ENCODE data around the gene SLAIN1.

SLAIN1 gene

DNA sequence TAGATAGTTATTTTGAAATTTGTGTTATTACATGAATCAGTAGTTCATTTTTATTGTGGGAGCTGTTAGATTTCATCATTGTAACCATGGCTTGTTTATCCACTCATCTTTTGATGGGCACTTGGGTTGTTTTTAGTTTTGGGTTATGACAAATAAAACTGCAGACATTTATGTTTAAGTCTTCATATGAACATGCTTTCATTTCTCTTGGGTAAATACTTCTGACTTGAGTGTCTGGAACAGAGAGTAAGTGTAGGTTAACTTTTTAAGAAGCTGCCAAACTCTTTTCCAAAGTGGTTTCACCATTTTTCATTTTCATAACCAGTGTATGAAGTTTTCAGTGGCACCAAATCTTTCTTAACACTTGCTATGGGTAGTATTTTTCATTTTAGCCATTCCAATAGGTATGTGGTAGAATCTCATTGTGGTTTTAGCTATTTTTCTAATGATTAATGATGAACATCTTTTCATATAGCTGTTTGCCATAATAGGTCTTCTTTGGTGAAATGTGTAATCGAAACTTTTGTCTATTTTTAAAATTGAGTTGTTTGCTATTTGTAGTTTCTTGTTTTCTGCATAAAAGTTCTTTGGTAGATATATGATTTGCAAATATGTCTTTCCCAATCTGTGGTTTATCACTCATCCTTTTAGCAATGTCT, 17.9 kb downstream of the SLAIN1 start:
- DNase-seq, result no peak

DNA sequence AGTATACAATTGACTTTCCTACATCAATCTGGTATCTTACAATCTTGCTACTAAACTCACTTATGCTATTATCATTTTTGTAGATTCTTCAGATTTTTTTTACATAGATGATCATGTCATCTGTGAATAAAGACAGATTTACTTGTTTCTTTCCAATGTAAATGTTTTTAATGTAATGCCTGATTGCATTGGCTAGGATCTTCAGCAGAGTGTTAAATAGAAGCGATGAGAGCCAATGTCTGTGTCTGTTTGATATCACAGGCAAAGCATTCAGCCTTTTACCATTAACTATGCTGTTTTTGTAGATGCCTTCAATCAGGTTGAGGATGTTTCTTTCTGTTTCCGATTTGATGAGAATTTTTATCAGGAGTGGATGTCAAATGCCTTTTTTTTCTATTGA, 19.2 kb downstream of the SLAIN1 start:
- DNase-seq, result no peak

DNA sequence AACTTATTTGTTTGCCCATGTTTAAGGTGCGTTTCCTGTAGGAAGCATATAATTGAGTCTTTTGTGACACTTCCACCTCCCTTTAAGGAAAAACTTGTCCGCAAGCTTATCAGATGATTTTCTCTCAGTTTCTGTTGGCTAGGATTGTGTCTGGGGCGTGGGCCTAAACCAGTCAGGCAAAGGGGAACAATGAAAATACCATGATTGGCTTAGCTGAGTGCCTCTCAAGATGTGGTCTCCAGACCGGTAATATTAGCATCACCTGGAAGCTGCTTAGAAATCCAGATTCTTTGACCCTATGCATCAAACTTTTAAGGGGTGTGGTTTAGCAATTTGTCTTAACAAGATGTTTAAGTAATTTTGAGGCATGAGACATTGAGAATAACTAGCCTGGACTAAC, 20.0 kb downstream of the SLAIN1 start:
- no peak for DNase-seq

DNA sequence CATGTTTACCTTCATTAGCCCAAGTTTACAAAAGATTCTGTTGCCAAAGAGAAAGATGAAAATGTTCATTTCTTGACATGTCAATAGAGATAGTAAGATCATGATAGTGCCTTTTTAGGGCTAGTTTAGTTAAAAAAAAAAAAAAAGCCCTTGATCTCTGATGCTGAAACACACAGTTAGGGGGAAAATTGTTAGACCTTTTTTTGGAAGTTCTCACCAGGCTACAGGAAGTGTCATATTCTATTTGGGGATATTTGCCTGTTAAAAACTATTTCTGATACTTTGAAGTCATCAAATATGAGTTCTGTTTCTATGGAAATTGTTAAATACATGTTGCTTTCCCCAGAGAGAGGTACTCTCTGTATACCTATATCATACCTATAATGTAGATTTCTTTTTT, 21.6 kb downstream of the SLAIN1 start:
- no peak for DNase-seq

DNA sequence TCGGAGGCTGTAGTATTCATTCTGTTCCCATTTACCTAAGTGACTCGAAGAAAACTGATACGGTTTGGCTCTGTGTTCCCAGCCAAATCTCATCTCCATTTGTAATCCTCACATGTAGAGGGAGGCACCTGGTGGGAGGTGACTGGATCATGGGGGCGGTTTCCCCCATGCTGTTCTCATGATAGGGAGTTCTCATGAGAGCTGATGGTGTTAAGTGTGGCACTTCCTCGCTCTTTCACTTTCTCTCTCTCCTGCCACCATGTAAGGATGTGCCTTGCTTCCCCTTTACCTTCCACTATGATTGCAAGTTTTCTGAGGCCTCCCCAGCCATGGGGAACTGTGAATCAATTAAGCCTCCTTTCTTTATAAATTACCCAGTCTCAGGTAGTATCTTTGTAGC, 23.5 kb downstream of the SLAIN1 start:
- no peak for DNase-seq

DNA sequence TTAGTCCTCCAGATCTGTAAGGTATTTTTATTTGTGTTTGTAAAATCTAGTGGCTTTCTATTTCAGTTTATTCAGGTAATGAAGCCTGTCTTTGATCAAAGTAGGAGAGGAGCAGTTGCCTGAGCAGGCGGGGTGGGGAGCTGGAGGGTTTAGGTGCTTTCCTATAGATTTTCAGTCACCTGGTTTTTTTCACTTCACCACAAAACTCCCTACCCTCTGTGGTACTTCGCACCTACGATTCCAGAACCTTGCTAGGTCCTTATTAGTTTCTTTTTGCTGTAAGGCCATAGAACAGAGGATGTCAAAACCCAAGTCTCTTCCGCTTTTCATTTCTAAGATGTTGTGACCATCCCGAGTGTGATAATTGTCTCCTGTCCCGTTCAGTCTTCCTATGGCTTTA, 26.6 kb downstream of the SLAIN1 start:
- DNase-seq, result no peak

DNA sequence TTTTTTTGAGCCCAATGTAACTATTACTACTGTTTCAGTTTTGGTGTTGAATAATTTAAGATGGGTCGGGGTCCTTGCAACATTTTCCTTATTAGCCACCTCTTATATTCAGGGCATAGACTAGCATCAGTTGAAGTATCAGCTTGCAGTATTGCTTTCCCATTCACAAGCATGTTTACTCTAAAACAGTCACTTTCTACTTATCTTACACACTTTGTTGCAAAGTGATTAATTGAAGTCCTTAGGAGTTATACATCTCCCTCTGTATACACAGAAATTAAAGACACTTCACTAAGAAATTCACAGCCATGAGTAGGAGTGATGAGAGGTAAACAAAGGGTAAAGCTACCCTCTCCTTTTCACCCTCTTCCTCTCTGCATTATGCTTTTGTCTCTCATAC, 27.6 kb downstream of the SLAIN1 start:
- DNase-seq, result no peak

DNA sequence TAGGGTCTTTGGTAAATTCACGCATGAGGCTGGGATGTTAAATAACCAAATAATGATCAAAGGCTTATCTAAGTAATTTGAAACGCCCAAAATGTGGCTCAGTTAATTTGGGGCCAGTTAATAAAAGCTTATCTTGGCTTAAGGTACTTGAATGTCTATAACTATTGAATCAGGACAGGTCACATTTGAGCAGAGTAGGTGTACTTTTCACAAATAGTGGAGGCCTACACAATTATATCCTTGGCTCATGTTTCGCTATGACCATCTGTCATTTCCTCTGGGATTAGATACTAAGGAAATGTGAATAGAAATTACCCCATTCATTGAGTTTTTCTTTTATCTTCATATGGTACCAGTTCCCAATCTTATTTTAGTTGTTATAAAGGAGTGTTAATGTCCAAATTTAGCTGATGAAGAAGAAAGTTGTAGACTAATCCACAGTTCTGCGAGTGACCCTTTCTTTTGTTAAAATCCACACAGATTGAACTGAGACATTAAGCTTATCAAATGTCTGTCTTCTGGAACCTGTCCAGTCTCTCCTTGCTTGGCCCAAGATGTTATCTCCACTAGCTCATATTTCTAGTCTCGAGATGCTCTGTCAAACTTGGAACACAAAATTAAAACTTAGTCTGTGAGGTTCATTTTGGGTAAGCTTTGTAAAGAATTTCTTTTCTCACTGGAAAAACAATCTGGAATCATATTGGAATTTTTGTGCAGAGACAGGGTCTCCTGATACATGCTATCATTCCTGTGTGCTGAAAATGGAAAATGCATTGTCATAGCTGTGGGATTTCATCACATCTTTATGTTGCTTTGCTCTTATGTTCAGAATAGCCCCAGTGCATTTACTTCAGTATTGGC, 31.0 kb downstream of the SLAIN1 start:
- no peak for DNase-seq

DNA sequence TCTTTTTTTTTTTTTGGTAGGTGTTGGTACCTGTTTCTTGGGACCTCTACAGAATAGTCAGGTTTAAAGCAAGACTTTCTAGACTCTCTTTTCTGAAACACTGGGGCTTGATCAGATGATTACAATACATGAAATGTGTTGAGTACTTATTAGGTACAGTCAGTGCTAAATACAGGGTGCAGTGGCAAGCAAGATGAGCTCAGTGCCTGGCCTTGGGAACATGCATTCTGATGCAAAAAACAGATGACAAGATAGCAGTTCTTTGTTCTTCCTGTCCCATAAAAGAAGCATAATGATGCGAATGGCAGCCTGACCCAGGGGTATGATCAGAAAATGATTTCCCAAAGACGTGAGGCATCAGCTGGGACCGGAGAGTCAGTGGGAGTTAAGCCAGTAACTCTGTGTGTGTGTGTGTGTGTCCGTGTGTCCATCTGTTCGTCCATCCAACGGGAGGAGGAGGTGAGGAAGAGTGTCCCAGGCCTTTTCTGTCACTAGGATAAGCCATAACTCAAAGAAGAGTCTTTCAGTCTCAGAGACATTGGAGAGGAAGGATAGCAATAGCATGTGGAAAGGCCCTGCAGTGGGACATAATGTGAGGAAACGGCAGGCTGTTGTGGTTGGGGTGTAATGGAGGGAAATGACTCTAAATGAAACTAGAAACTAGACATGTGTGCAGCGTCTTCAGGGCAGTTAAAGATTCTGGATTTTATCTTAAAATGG, 32.2 kb downstream of the SLAIN1 start:
- DNase-seq, result peak; percentile 43

DNA sequence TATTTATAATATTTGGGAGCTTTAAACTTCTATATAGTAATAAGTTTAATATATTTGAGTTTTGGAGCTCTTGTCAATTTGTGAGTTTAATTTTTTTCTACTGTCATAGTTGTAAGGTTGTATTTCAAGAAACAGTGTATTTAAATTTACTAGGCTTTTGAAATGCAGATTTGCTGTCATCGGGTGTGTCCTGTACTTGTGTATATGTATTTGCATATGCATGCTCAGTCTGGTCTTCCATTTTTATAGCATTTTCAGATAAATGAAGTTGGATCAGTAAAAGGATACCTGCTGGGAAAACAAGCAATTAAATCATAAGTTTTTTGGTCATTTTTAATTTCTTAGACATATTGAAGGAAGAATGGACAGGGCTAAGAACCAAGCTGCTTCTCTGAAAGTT, 33.1 kb downstream of the SLAIN1 start:
- no peak for DNase-seq

DNA sequence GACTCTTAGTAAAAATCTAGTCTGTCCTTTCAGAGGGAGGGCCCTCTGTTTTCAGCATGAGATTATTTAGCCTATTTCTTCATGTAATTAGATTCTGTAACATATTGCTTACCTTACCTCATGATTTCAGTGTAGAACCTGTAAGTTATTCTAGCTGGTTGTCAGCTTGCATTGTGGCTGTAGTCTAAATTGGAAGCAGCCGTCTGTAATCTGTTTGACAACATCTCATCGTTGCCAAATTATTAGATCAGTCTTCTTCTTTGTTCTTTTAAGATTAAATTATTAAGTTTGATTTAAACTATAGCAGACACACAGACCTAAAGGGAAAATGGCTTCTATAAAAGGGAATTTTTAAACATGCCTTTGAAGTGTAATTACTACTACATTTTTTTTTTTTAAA, 34.8 kb downstream of the SLAIN1 start:
- no peak for DNase-seq

DNA sequence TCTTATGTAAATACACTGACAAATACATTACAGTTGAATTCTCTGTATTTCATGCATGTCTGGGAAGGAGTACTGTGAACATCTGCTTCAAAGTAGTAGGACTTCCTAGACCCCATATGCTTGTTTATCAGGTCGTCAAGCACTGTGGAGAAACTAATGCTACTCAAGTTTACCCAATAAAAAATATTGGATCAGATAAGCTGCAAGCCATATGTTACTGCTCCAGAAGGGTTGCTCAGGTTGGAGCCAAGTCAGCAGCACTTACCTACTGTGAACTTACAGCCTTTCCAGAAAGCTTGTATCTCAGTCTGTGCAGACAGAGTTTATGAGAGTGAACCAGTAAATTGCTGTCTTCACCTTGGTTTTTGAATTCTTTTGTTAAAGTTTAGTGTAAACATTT, 36.2 kb downstream of the SLAIN1 start:
- DNase-seq, result no peak

DNA sequence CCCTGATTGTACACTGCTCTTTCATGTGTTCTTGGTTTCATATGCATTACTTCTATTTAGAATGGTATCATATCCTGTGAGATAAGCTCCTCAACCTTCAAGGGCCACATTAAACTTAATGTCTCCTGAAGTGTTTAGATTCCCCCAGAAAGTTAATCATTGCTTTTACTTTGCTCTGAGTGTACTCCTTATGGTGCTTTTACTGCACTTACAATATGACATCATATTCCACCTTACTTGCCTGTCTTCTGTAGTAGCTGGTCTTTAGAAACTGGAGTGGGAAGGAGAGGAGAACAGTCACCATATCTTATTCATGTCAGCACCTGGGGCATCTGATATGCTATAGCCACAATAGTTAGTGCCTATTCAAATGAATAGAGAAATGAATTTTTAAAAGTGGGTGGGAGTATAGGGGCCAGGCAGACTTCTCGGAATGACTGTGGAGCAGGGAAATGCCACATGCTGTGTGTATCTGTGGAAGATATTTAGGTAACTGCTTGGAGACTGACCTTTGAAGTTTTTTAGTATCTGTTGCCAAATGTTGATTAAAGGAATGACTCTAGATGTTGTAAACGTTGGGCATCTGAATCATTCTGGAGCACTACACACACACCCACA, 40.2 kb downstream of the SLAIN1 start:
- DNase-seq, result peak; percentile 37

DNA sequence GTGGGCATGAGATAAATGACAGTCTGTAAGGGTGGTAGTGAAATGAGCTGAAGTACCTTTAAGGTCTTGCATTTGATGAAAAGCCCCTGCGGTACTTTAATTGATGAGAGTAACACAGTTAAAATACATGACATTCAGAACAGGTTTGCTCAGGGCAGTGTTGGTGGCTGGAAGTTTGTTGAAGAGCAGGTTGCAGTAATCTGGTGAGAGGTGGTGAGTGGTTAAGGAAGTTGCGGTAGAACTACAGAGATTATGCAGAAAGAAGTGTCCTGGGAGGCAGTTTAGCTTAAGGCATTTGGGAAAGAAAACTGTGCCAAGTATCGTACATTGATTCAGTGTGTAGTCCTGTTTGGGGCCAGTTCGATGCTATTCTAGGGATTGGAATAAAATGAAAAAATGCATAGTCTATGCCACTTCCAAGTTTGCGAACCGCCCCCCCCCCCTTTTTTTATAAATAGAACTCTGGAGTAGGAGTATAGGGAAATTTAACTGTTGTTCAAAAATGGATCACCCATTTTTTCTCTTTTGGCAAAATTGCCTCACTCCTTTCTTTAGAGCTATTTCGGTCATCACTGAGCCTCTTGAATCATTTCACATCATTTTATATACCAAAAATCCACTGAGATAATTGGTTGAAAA, 42.7 kb downstream of the SLAIN1 start:
- DNase-seq, result no peak

DNA sequence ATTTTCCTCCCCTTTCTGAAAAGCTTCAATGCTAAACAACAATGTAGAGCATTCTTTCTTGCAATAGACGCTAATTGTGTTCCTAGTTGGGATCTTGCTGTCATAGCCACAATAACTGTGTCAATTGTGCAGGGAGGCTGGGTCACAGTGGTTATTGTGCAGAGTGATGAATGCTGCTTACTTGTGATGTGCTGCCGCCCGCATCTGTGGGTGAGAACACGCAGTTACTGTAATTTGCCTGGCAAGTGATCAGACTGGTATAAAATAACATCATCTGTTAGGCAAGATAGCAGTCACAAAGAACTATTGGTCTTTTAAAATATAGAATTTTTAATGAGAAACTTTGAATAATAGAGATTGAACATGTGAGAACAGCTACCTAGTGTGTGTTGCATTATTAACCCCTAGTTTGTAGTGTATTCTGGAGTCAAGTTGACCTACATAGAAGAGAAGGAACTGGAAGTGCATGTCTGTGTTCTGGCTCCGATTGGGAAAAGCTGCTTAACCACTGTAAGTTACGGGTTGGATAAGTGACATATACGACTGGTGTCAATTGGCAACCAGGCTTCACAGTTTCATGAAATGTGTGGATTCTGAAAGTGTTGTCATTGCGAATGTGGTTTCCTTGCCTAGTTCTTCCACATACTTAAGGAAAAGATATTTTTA, 43.6 kb downstream of the SLAIN1 start:
- no peak for DNase-seq

DNA sequence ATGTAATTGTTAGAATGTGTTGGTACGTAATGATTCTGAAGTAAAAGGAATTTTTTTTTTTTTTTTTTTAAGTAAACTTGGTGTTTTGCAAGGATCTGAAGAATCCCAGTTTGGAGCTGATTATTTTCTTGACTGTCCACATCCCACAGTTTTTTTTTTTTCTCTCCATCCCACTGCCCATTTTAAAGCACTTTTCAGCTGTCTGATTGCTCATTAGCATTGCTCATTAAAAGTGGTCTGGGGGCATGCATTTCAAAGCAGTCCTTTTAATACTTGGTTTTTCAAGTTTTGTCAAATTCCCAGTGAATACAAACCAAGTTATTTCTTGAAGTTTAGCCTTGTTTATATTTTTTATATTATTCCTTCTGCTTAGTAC, 44.1 kb downstream of the SLAIN1 start:
- no peak for DNase-seq

DNA sequence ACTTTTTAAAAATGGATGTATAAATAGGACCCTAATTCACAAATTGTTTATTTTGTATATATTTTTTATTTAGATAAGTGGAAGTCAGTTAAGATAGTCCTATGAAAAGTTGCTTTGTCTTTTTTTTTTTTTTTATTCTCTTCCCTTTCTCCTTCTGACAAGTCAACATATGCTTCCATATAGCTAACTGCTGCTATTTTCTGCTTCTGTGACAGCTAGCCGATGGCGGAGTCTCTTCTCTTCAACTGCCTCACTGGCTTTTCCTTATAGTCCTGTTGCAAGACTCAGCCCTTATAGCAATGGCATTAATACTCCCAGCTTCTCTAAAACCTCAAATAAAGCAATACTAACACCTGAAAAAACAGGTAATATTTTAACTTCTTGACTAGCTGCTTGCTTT, 45.3 kb downstream of the SLAIN1 start:
- DNase-seq, result no peak

DNA sequence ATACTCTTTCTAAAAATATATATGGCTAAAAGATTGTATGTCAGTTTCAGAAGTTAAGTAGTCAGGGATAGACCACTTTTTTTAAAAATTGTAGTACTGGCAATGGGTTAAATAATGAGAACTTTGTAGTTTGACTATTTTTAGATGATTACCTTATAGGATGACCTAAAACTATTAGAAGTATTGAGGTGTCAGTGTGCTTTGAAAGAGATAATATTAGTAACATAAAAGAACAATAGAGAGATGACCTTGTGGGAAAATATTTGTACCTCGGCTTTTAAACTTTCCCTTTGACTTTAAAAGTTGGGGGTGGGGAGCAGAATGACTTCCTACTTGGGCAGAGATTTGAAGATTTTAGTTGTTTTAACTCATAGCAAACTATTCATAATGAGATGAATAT, 48.3 kb downstream of the SLAIN1 start:
- DNase-seq, result no peak

DNA sequence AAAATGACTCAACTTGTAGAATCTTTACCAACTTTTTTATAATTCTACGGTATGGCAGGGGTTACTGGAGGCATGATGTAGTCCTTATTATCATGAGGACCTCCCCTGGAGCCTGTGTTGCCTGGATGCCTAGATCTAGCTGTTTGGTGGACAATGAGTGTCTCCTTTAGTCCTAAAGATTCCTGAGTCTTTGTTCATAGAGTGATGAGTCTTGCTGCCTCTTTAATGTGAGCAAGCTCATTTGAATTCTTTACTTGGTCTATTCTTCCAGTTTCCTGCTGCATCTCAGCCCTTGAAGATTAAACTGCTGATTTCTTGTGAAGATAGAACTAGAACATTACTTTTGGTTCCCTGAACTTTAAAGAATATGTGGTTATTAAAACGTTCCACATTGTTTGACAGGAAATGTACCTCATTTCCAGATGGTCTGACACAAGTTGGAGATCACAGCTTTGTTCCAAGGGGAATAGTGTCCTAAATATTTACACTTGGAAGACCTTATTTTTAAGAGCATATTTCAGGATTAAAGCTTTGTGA, 51.9 kb downstream of the SLAIN1 start:
- DNase-seq, result no peak

DNA sequence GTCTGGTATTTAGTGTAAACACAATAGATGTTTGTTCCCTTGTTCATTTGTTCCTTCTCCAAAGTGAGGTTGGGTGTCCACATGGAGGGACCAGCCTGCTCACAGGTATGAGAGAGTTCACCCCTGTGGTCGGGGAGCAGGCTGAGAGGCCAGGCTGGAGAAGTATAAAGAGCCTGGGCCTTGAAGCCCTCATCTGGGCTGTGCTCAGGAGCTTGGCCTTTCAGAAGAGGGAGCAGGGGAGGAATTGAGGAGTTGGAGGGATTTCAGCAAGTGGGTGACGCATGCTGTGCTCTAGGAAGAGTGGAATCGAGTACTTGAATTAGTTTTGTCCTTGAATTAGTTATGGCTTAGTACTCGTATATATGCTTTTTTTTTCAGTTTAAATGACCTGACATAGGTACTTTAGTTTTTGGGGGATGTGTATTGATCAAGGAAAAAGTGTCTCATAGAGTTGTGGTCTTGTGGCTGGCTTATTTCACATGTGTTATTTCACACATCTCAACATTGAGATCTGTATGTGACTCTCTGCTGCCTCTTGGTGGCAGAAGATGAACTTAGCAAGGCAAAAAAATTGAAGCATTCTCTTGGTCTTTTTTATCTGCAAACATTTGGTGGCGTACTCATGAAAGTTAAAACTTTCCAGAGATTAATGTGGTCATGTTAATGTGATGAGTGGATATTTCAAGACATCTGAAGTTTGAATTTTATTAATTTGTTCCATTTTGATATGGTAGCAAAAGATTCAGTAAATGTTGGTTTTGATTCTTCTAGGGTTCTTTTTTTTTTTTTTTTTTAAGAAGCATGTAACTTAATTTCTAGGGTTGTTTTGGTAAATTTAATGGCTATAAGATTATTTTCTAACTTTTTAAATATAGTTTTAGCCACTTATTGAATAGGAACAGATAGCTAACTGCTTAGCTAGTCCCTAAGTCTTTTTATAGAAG, 54.3 kb downstream of the SLAIN1 start:
- DNase-seq, result peak; percentile 60

DNA sequence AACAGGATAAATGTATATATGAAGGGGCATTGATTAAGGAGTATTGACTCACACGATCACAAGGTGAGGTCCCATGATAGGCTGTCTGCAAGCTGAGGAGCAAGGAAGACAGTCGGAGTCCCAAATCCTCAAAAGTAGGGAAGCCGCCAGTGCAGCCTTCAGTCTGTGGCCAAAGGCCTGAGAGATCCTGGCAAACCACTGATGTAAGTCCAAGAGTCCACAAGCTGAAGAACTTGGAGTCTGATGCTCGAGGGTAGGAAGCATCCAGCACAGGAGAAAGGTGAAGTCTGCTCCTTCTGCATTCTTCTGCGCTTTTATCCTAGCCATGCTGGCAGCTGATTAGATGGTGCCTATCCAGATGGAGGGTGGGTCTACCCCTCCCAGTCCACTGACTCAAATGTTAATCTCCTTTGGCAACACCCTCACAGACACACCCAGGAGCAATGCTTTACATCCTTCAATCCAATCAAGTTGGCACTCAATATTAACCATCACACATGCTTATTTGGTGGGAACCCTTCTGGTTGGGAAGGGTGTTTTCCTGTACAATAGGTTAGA, 55.1 kb downstream of the SLAIN1 start:
- no peak for DNase-seq
